ENCODE results near the gene DOCK8.

The DOCK8 gene

DNA sequence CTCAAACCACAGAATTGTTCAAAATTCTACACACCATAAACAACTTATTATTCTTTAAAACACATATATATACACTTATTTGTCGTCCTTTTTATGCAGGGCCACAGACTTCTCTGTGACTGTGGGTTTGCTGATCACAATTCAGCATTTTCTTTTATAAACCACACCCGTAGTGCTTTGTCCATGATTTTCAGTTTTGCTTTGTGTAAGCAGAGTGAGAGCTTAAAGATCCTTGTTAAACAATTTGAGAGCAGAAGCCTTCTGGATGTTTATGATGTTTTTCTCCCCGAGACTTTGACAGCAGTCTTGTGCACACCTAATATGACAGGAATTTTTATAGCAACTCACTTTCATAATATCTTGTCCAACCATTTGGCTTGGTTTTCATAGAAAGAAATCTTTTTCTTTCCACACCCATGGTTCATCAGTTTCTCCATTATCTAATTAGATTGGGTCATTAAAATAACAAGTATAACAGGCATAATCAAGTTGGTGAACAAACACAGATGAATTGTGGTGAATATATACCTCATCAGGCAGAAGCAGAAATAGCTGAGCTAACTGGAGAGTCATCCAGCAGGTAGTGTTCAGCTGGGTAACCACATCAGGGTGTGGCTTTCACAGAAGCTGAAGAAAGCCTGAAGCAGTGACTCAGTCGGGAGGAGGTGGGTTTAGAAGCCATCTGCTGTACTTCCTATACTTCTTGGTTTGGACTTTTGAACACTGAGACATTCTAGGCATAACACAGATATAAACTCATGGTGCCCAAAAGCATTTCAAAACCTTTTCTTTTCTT is 232.8 kb downstream of the DOCK8 start:
- no peak overlapping the region for H3K4me3 ChIP-seq
- DNase-seq (ENCODE audit: low spot score), result no peak
- H3K27ac ChIP-seq, result no peak overlapping the region
- TF ChIP-seq, protein P1, sequence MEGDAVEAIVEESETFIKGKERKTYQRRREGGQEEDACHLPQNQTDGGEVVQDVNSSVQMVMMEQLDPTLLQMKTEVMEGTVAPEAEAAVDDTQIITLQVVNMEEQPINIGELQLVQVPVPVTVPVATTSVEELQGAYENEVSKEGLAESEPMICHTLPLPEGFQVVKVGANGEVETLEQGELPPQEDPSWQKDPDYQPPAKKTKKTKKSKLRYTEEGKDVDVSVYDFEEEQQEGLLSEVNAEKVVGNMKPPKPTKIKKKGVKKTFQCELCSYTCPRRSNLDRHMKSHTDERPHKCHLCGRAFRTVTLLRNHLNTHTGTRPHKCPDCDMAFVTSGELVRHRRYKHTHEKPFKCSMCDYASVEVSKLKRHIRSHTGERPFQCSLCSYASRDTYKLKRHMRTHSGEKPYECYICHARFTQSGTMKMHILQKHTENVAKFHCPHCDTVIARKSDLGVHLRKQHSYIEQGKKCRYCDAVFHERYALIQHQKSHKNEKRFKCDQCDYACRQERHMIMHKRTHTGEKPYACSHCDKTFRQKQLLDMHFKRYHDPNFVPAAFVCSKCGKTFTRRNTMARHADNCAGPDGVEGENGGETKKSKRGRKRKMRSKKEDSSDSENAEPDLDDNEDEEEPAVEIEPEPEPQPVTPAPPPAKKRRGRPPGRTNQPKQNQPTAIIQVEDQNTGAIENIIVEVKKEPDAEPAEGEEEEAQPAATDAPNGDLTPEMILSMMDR (IDR thresholded peaks at IDR 0.05), result no peak

DNA sequence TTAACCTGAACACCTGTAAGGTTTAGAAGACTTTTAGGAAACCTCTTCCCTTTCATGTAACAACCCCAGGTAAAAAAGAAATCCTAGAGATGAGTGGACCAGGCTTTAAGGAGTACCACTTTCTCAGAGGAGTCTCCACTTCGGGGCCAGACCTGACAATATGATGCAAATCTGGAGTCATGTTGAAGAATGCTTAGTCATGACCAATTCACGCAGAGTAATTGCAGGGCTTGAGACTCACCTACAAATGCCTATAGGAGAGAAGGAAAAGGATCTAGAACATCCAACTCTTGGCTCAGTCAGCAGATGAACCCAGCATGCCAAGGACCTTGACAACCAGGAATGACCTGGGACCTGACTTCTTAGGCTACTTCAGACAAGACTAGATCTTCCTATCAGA is 235.4 kb downstream of the DOCK8 start:
- DNase-seq (ENCODE audit: low spot score), result no peak
- Histone ChIP-seq H3K27ac (no peak overlapping the region), H3K4me3 (no peak overlapping the region)
- TF ChIP-seq, protein P1 (IDR thresholded peaks at IDR 0.05), result no peak

DNA sequence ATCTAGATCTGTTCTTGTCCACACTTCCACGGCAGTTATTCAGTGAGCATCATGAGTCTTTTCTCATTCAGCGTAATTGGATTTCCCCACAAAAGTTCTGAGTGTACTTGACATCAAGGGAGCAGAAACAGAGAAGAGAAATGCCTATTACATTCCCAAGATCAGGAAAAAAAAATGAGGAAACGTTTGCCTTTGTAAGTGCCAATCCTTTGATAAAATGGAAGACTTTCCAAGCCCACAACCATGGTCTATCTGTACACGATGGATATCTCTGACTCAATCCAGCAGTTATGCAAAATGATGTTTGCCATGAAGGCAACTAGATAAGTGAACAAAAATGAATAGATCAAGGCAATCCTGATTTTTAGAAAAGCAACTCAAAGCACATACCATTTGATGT is 235.9 kb downstream of the DOCK8 start:
- TF ChIP-seq, protein P1 (IDR thresholded peaks at IDR 0.05), result no peak
- no peak for DNase-seq (ENCODE audit: low spot score)
- Histone ChIP-seq H3K27ac (no peak overlapping the region), H3K4me3 (no peak overlapping the region)

DNA sequence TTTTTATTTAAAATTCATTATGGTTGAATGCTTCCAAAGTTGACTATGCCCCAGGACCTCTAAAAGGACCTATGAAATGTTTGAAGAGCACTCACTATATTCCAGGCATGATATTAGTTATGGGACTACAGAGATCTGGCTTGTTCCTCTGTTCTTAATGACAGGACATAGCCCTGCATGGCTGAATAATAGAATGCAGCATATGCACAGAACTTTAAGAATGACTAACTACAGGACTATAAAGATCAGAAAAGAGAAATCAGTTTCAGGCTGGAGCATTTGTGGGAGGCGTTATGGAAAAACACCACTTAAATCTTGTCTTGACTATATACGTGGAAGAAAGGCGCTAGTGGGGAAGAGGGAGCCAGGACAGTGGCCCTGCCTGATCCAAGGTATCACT is 239.2 kb downstream of the DOCK8 start:
- DNase-seq (ENCODE audit: low spot score), result no peak
- Histone ChIP-seq H3K27ac (no peak overlapping the region), H3K4me3 (no peak overlapping the region)
- TF ChIP-seq, protein P1 (IDR thresholded peaks at IDR 0.05), result no peak

DNA sequence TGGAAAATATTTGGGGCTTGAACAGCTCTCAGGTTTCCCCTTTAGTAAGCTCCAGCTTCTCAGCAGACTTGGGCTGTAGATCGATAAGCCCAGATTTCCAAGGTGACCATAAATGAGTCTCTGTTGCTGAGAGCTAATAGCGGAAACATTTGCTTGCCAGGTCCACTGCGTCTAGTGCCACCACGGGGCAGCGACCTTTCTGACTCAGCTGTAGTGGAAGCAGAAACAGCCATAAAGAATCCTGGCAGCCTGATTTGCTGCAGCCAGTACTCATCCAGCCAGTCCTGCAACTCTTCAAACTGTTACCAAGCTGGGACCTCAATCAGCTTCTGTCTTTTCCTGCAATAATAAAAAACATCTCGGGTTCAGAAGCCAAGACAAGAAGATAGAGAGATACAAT is 241.7 kb downstream of the DOCK8 start:
- TF ChIP-seq, protein P1 (IDR thresholded peaks at IDR 0.05), result no peak
- Histone ChIP-seq H3K27ac (no peak overlapping the region), H3K4me3 (no peak overlapping the region)
- no peak for DNase-seq (ENCODE audit: low spot score)

DNA sequence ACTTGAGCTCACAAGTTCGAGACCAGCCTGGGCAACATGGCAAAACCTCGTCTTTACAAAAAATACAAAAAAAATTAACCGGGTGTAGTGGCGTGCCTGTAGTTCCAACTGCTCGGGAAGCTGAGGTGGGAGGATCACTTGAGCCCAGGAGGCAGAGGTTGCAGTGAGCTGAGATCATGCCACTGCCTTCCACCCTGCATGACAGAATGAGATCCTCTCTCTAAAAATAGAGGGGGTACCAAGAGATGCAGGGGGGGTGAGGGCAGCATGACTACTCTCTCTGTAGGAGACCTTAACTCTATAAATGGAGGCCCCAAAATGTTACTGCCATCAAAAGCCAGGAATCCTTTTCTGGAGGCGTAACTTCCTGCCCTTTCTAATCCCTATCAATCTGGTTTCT is 243.9 kb downstream of the DOCK8 start:
- Histone ChIP-seq H3K27ac (no peak overlapping the region), H3K4me3 (no peak overlapping the region)
- TF ChIP-seq, protein P1 (IDR thresholded peaks at IDR 0.05), result no peak
- no peak for DNase-seq (ENCODE audit: low spot score)

All from coronary artery (tissue), 2 donors.